DOHH2 (cell line): Measurements from ENCODE around the gene FLACC1.
"Not testable (repeated sequence)": the region's sequence is repeated elsewhere in the genome, so short reads cannot be mapped to it uniquely, and the experiment has no call there.

Experiments
- H3F3A ChIP-seq: fragments of 200-600 bp; sonication (generic), shearing (Covaris generic); 2 replicates; pipeline ENCODE4 v1.6.0; 2016; ENCODE audit warnings: antibody characterized with exemption, mild to moderate bottlenecking; ENCODE audit not compliant: control insufficient read depth, insufficient read depth
- H3K27ac ChIP-seq: fragments of 200-600 bp; sonication (generic); 2 replicates; pipeline ENCODE4 v1.5.1; 2014; ENCODE audit warnings: low read depth, mild to moderate bottlenecking, low read length, moderate library complexity
- H3K27me3 ChIP-seq: fragments of 200-600 bp; sonication (generic); 2 replicates; pipeline ENCODE4 v1.6.1; 2014; ENCODE audit warnings: mild to moderate bottlenecking, low read length, mixed read lengths; ENCODE audit not compliant: control insufficient read depth
- H3K36me3 ChIP-seq: fragments of 200-600 bp; sonication (generic); 2 replicates; pipeline ENCODE4 v1.6.1; 2014; ENCODE audit warnings: mild to moderate bottlenecking, low read length, moderate library complexity, mixed read lengths; ENCODE audit not compliant: control insufficient read depth
- H3K4me1 ChIP-seq: fragments of 200-600 bp; sonication (generic); 2 replicates; pipeline ENCODE4 v1.6.1; 2014; ENCODE audit warnings: mild to moderate bottlenecking, low read length, mixed read lengths; ENCODE audit not compliant: control insufficient read depth
- H3K4me2 ChIP-seq: fragments of 200-600 bp; sonication (generic); 2 replicates; pipeline ENCODE4 v1.6.0; 2014; ENCODE audit warnings: mild to moderate bottlenecking, low read length, moderate library complexity
- H3K4me3 ChIP-seq: fragments of 200-600 bp; sonication (generic); 2 replicates; pipeline ENCODE4 v1.5.1; 2014; ENCODE audit warnings: mild to moderate bottlenecking, low read length, mixed read lengths
- H3K79me2 ChIP-seq: fragments of 200-600 bp; sonication (generic); 2 replicates; pipeline ENCODE4 v1.6.1; 2014; ENCODE audit warnings: mild to moderate bottlenecking, low read length, mixed read lengths; ENCODE audit not compliant: control insufficient read depth
- H3K9me2 ChIP-seq: fragments of 200-600 bp; sonication (generic); replicated peaks from 2 replicates; pipeline ENCODE4 v1.6.1; 2014; ENCODE audit warnings: mild to moderate bottlenecking, low read length, mixed read lengths; ENCODE audit not compliant: control insufficient read depth
- H3K9me3 ChIP-seq: fragments of 200-600 bp; sonication (generic); 2 replicates; pipeline ENCODE4 v1.6.1; 2014; ENCODE audit warnings: antibody characterized with exemption, low read length, mixed read lengths; ENCODE audit not compliant: control insufficient read depth, insufficient read depth
- H4K20me1 ChIP-seq: fragments of 200-600 bp; sonication (generic); 2 replicates; pipeline ENCODE4 v1.6.0; 2014; ENCODE audit warnings: low read depth, mild to moderate bottlenecking, antibody characterized with exemption, low read length, moderate library complexity; ENCODE audit not compliant: control insufficient read depth, insufficient read depth
- CTCF ChIP-seq: fragments of 200-600 bp; sonication (generic); IDR thresholded peaks from one replicate; pipeline ENCODE4 v1.5.1; 2014; ENCODE audit warnings: antibody characterized with exemption, mild to moderate bottlenecking, low read depth, low read length; ENCODE audit not compliant: poor library complexity, severe bottlenecking
- EZH2phosphoT487 ChIP-seq: fragments of 200-600 bp; sonication (generic); IDR thresholded peaks from 2 replicates; pipeline ENCODE4 v1.6.1; 2017; ENCODE audit warnings: borderline replicate concordance, mild to moderate bottlenecking, antibody characterized with exemption, low read length, moderate library complexity, mixed read lengths

FLACC1 gene

GRCh38 chr2:201242571-201243277 lies 114.4 kb downstream of the FLACC1 start:
- H3K27ac ChIP-seq, result no peak overlapping the region
- H3K9me2 ChIP-seq, result no peaks in the 10 kb centered on the region
- H3K4me3 ChIP-seq, result no peak overlapping the region
- TF ChIP-seq EZH2phosphoT487, result no peak
- no peak for TF ChIP-seq CTCF
- H4K20me1 ChIP-seq, result no peaks in the 10 kb centered on the region
- H3K36me3 ChIP-seq, result no peaks in the 10 kb centered on the region
- no peaks in the 10 kb centered on the region for H3K27me3 ChIP-seq
- no peaks in the 10 kb centered on the region for H3F3A ChIP-seq
- H3K79me2 ChIP-seq, result no peaks in the 10 kb centered on the region
- H3K9me3 ChIP-seq, result no peaks in the 10 kb centered on the region
- no peaks in the 10 kb centered on the region for H3K4me1 ChIP-seq
- no peak overlapping the region for H3K4me2 ChIP-seq

GRCh38 chr2:201239167-201239935 lies 117.8 kb downstream of the FLACC1 start:
- not testable (repeated sequence) for H3K27ac ChIP-seq, H3K4me2 ChIP-seq, H3K4me3 ChIP-seq

More at GRCh38 chr2:201239167-201239935, 117.8 kb downstream of the FLACC1 start:
- not testable (repeated sequence) for H3K79me2 ChIP-seq, H3K9me3 ChIP-seq, H3F3A ChIP-seq, H3K36me3 ChIP-seq, H3K9me2 ChIP-seq, H3K27me3 ChIP-seq, H4K20me1 ChIP-seq
- peaks cover 21% of the 10 kb centered on the region for H3K4me1 ChIP-seq
